HUES6 (cell line): ENCODE results near the gene KRTDAP.
A peak's percentile ranks its signal among the peaks of the same experiment; 100 is the strongest.
"Not testable (repeated sequence)": the region's sequence is repeated elsewhere in the genome, so short reads cannot be mapped to it uniquely, and the experiment has no call there.

ENCODE experiments used
- H3K27ac ChIP-seq: 2 replicates; pipeline ENCODE4 v1.7.0; 2013; ENCODE audit warnings: low read depth, mild to moderate bottlenecking, low read length, inconsistent platforms
- H3K27me3 ChIP-seq: 2 replicates; pipeline ENCODE4 v1.6.1; 2013; ENCODE audit warnings: low read length; ENCODE audit not compliant: control insufficient read depth, insufficient read depth
- H3K36me3 ChIP-seq: 2 replicates; pipeline ENCODE4 v1.6.1; 2013; ENCODE audit warnings: low read length; ENCODE audit not compliant: control insufficient read depth, insufficient read depth
- H3K4me1 ChIP-seq: 2 replicates; pipeline ENCODE4 v1.6.1; 2013; ENCODE audit warnings: low read length; ENCODE audit not compliant: control insufficient read depth, insufficient read depth
- H3K4me3 ChIP-seq: 2 replicates; pipeline ENCODE4 v1.5.1; 2013; ENCODE audit warnings: low read depth, low read length
- H3K9ac ChIP-seq: one replicate; pipeline ENCODE4 v1.6.1; 2013; ENCODE audit warnings: mild to moderate bottlenecking, low read length
- H3K9me3 ChIP-seq: 2 replicates; pipeline ENCODE4 v1.6.1; 2013; ENCODE audit warnings: low read depth, low read length; ENCODE audit not compliant: control insufficient read depth, insufficient read depth

The KRTDAP gene

GRCh38 chr19:35478794-35479677, 11.2 kb downstream of the KRTDAP start:
- Histone ChIP-seq H3K36me3 (no peaks in the 10 kb centered on the region), H3K9me3 (0 out of 2 replicates have a peak, but pooled peaks cover 3% of the 10 kb centered on the region), H3K9ac (no peak overlapping the region), H3K4me3 (no peak overlapping the region), H3K27me3 (no peaks in the 10 kb centered on the region), H3K27ac (no peak overlapping the region), H3K4me1 (peaks cover 6% of the 10 kb centered on the region; the same call in 1 of the 2 replicates)

- H3K4me1 ChIP-seq, result peaks cover 15% of the 10 kb centered on the region; the same call in 1 of the 2 replicates
- no peaks in the 10 kb centered on the region for H3K9me3 ChIP-seq
- H3K4me3 ChIP-seq, result no peak overlapping the region
- no peak overlapping the region for H3K9ac ChIP-seq
- no peaks in the 10 kb centered on the region for H3K36me3 ChIP-seq
- H3K27ac ChIP-seq, result no peak overlapping the region
- H3K27me3 ChIP-seq, result no peaks in the 10 kb centered on the region
Measured at GRCh38 chr19:35476149-35476548, 14.1 kb downstream of the KRTDAP start.

GRCh38 chr19:35474594-35474993, 15.7 kb downstream of the KRTDAP start:
- not testable (repeated sequence) for H3K27me3 ChIP-seq

GRCh38 chr19:35474104-35474503, 16.2 kb downstream of the KRTDAP start:
- Histone ChIP-seq H3K27ac (no peak overlapping the region), H3K9ac (no peak overlapping the region), H3K4me3 (no peak overlapping the region), H3K9me3 (no peaks in the 10 kb centered on the region), H3K27me3 (no peaks in the 10 kb centered on the region), H3K36me3 (no peaks in the 10 kb centered on the region), H3K4me1 (peaks cover 24% of the 10 kb centered on the region)

More at GRCh38 chr19:35474594-35474993, 15.7 kb downstream of the KRTDAP start:
- not testable (repeated sequence) for H3K4me3 ChIP-seq, H3K36me3 ChIP-seq, H3K9me3 ChIP-seq, H3K27ac ChIP-seq, H3K9ac ChIP-seq
- peaks cover 24% of the 10 kb centered on the region for H3K4me1 ChIP-seq

DNA sequence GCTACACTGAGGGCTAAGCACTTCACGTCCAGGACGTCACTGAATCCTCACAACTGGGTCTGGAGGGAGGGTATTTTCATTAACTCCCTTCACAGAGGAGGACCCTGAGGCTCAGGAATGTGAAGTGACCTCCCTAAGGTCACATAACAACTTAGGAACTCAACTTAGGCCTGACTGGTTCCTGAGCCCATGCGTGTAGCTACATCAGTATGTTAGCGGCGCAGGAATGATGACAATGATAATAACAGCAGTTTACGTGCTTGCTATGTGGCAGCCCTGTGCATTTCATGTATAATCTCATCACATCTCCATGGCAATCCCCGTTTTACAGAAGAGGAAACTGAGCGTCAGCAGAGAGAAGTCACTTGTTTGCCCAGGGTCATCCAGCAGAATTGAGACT, 18.3 kb downstream of the KRTDAP start:
- no peak overlapping the region for H3K4me3 ChIP-seq
- H3K9me3 ChIP-seq, result no peaks in the 10 kb centered on the region
- no peaks in the 10 kb centered on the region for H3K27me3 ChIP-seq
- H3K4me1 ChIP-seq, result peaks cover 24% of the 10 kb centered on the region
- peak overlapping the region; percentile 61; the same call in 1 of the 2 replicates for H3K27ac ChIP-seq
- peak overlapping the region; percentile 27 for H3K9ac ChIP-seq
- H3K36me3 ChIP-seq, result no peaks in the 10 kb centered on the region

DNA sequence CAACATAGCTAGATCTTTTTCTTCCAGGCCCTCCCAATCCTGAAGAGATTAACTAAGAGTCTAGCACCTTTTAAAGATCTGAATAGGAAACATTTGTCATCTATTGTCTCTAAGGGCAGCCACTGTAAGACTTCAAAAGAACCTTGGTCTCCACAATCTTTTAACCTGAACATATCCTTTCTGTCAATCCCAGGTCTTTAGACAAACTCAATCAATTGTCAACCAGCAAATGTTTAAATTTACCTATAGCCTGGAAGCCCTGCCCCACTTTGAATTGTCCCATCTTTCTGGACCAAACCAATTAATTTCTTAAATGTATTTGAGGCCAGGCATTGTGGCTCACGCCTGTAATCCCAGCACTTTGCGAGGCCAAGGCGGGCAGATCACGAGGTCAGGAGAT, 19.2 kb downstream of the KRTDAP start:
- not testable (repeated sequence) for H3K9ac ChIP-seq, H3K27me3 ChIP-seq, H3K9me3 ChIP-seq, H3K36me3 ChIP-seq, H3K4me3 ChIP-seq
- peaks cover 23% of the 10 kb centered on the region for H3K4me1 ChIP-seq
- peak overlapping the region; percentile 61; the same call in 1 of the 2 replicates for H3K27ac ChIP-seq

DNA sequence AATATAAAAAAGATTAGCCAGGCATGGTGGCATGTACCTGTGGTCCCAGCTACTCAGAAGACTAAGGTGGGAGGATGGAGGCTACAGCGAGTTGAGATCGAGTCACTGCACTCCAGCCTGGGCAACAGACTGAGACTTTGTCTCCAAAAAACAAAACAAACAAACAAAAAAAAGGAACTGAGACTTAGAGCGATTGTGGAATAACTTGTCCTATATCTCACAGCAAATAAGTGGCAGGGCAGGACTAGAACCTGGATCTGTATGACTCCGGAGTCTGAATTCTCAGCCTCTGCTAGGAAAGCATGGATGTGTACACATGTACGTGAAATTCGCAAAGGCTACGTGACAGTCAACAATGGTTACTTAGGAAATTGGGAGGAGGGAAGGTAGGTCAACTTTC, 20.1 kb downstream of the KRTDAP start:
- Histone ChIP-seq H3K9me3 (no peaks in the 10 kb centered on the region), H3K27ac (peak overlapping the region; percentile 89; the same call in 1 of the 2 replicates), H3K4me3 (no peak overlapping the region), H3K9ac (peak overlapping the region; percentile 45), H3K36me3 (no peaks in the 10 kb centered on the region), H3K4me1 (peaks cover 19% of the 10 kb centered on the region), H3K27me3 (no peaks in the 10 kb centered on the region)

DNA sequence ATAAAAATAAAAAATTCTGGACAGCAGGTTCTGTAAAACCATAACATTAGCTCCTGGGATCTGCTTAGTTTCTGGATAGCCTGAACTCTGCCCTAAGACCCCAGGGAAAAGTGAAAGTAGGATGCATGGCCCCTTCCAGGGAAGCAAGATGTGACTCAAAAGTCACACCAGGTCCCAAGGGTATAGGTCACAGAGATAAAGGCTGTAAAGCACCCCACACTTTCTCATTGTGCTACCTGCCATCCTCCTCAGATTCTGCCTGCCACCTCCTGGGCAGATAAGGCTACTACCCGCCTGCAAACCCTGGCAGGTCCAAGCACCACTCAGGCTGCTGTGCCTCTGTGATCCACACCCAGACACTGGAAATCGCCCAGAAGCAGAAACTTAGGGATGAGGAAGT, 21.6 kb downstream of the KRTDAP start:
- H3K36me3 ChIP-seq, result no peaks in the 10 kb centered on the region
- H3K4me3 ChIP-seq, result no peak overlapping the region
- H3K27me3 ChIP-seq, result no peaks in the 10 kb centered on the region
- no peaks in the 10 kb centered on the region for H3K9me3 ChIP-seq
- H3K9ac ChIP-seq, result no peak overlapping the region
- no peak overlapping the region for H3K27ac ChIP-seq
- H3K4me1 ChIP-seq, result peaks cover 19% of the 10 kb centered on the region

DNA sequence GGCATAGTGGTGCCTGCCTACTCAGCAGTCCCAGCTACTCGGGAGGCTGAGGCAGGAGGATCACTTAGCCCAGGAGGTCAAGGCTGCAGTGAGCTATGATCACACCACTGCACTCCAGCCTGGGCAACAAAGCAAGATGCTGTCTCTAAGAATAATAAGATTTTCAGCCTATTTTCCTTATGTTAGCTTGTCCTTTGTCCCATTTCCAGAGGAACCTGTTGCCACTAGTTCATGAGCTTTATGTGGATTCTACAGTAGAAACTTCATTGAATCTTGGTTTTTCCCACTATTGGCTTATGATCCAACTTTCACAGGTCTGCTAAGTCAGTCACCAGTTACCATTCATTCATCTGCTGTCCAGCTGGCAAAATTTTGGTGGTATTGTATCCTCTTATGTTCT, 24.0 kb downstream of the KRTDAP start:
- Histone ChIP-seq H3K36me3 (no peaks in the 10 kb centered on the region), H3K27ac (no peak overlapping the region), H3K9ac (no peak overlapping the region), H3K4me3 (no peak overlapping the region), H3K4me1 (peaks cover 10% of the 10 kb centered on the region), H3K27me3 (no peaks in the 10 kb centered on the region), H3K9me3 (no peaks in the 10 kb centered on the region)

- H3K36me3 ChIP-seq, H3K4me1 ChIP-seq, H3K4me3 ChIP-seq, H3K9me3 ChIP-seq, H3K27me3 ChIP-seq, H3K27ac ChIP-seq, H3K9ac ChIP-seq: not testable (repeated sequence)
Measured at GRCh38 chr19:35462956-35463355, 27.3 kb downstream of the KRTDAP start.

DNA sequence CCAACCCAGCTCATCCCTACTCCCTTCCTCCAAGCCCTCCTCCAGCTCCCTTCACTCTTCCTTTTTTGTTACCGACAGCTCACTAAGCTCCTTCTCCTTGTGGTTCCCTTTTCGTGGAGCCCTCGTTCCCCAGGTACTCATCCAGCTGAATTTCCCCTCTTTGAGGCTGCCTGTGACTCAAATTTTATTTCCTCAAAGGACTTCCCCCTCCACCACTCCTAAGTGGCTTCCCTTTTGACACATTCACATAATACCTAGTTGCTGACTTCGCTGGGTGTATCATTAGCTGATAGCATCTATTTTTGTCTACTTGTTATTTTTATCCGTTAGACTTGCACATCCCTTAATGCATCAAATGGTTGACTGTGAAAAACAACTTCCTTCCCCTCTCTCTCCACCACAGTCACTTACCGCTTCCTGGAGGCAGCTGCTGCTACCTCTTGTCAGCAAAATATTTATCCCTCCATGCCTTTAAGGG, 27.7 kb downstream of the KRTDAP start:
- no peaks in the 10 kb centered on the region for H3K27me3 ChIP-seq
- H3K36me3 ChIP-seq, result no peaks in the 10 kb centered on the region
- H3K27ac ChIP-seq, result no peak overlapping the region
- H3K4me1 ChIP-seq, result no peaks in the 10 kb centered on the region
- no peaks in the 10 kb centered on the region for H3K9me3 ChIP-seq
- H3K4me3 ChIP-seq, result no peak overlapping the region
- no peak overlapping the region for H3K9ac ChIP-seq
